Measurements from ENCODE around the gene PLPP2.

Gene PLPP2

GRCh38 chr19:335072-335471, 43.9 kb upstream of the PLPP2 start:
- TF ChIP-seq CTCF (IDR thresholded peaks at IDR 0.05; ENCODE audit: low read depth, low read length, missing control alignments) = no peak

GRCh38 chr19:334296-335071, 43.3 kb upstream of the PLPP2 start:
- no peak overlapping the region for H3K4me3 ChIP-seq (replicated peaks; ENCODE audit: low read depth, low read length)
- no peak for TF ChIP-seq CTCF (IDR thresholded peaks at IDR 0.05; ENCODE audit: low read depth, low read length, missing control alignments)

More at GRCh38 chr19:335072-335471, 43.9 kb upstream of the PLPP2 start:
- DNase-seq (ENCODE audit: extremely low read depth, low read depth) = no peak
- H3K4me3 ChIP-seq (replicated peaks; ENCODE audit: low read depth, low read length) = no peak overlapping the region

GRCh38 chr19:330503-330902, 39.3 kb upstream of the PLPP2 start:
- no peak for TF ChIP-seq CTCF (IDR thresholded peaks at IDR 0.05; ENCODE audit: low read depth, low read length, missing control alignments)
- no peak for DNase-seq (ENCODE audit: extremely low read depth, low read depth)
- no peak overlapping the region for H3K4me3 ChIP-seq (replicated peaks; ENCODE audit: low read depth, low read length)

More at GRCh38 chr19:334296-335071, 43.3 kb upstream of the PLPP2 start:
- no peak for DNase-seq (ENCODE audit: extremely low read depth, low read depth)

- DNase-seq (ENCODE audit: extremely low read depth, low read depth) = no peak
- H3K4me3 ChIP-seq (replicated peaks; ENCODE audit: low read depth, low read length) = no peak overlapping the region
- no peak for TF ChIP-seq CTCF (IDR thresholded peaks at IDR 0.05; ENCODE audit: low read depth, low read length, missing control alignments)
These were observed 38.7 kb upstream of the PLPP2 start for GRCh38 chr19:329876-330275.

GRCh38 chr19:328025-328505, 36.9 kb upstream of the PLPP2 start:
- no peak for TF ChIP-seq CTCF (IDR thresholded peaks at IDR 0.05; ENCODE audit: low read depth, low read length, missing control alignments)
- DNase-seq (ENCODE audit: extremely low read depth, low read depth) = no peak
- no peak overlapping the region for H3K4me3 ChIP-seq (replicated peaks; ENCODE audit: low read depth, low read length)

GRCh38 chr19:327291-328024, 36.3 kb upstream of the PLPP2 start:
- DNase-seq (ENCODE audit: extremely low read depth, low read depth) = no peak
- H3K4me3 ChIP-seq (replicated peaks; ENCODE audit: low read depth, low read length) = no peak overlapping the region
- no peak for TF ChIP-seq CTCF (IDR thresholded peaks at IDR 0.05; ENCODE audit: low read depth, low read length, missing control alignments)
